A549 (cell line): ENCODE measurements around the gene OMG. TPM values are rescaled to one million over a fixed set of nuclear protein-coding genes. Genes with fewer than 3 reads are reported as not detected.

ENCODE experiments used
- ATAC-seq, 2 experiments: fragments of 200-7000 bp in 1 of 2; fragments of >200 bp in 1 of 2; cut with Nextera tagmentation in 1 of 2; cut with Tn5 transposase in 1 of 2; 3 replicates each; pipeline versions ENCODE4 v1.8.0 to v1.9.1; 2018 to 2020; ENCODE audit warnings: mild to moderate bottlenecking in 1 of 2, moderate library complexity in 1 of 2
- CTCF ChIA-PET: fragments of 300-600 bp; sonication (Branson Sonifier 250); formaldehyde crosslinking; extraction: SDS; loops from one replicate; lab custom pipeline; 2021; ENCODE audit warnings: antibody characterized with exemption, inconsistent platforms; lab: Yijun Ruan, JAX
- POLR2A ChIA-PET: fragments of 350-600 bp; formaldehyde crosslinking; extraction: SDS; loops from one replicate; lab custom pipeline; 2021; ENCODE audit warnings: antibody characterized with exemption, inconsistent platforms; lab: Yijun Ruan, JAX
- DNase-seq, 2 experiments: peaks; one replicate each; pipeline versions ENCODE4 v3.0.0 to v3.0.0-alpha.2; 2011 to 2016; ENCODE audit warnings: low read depth in 1 of 2, low spot score in 1 of 2
- FAIRE-seq: peaks from 2 replicates; lab custom pipeline; 2011; peaks lifted over from hg19 to GRCh38; lab: Jason Lieb, UNC
- H3K27ac ChIP-seq, 2 experiments: fragments of >200 bp; sonication (Bioruptor Twin); formaldehyde crosslinking; 3 replicates each; pipeline ENCODE4 v1.5.1; 2016 to 2017
- H3K4me1 ChIP-seq: fragments of >200 bp; sonication (Bioruptor Twin); formaldehyde crosslinking; 3 replicates; pipeline ENCODE4 v1.6.1; 2016
- H3K4me2 ChIP-seq: fragments of >200 bp; sonication (Bioruptor Twin); formaldehyde crosslinking; 3 replicates; pipeline ENCODE4 v1.6.1; 2016
- H3K4me3 ChIP-seq: fragments of >200 bp; sonication (Bioruptor Twin); formaldehyde crosslinking; 3 replicates; pipeline ENCODE4 v1.5.1; 2016
- H3K9me3 ChIP-seq: fragments of >200 bp; sonication (Bioruptor Twin); formaldehyde crosslinking; 3 replicates; pipeline ENCODE4 v1.6.1; 2016
- BHLHE40 ChIP-seq: IDR thresholded peaks from 2 replicates; pipeline ENCODE4 v1.6.1; 2012; ENCODE audit warnings: low read depth, low read length, inconsistent platforms
- CBX8 ChIP-seq: fragments of 200-600 bp; sonication (generic); IDR thresholded peaks from 2 replicates; pipeline ENCODE4 v1.6.1; 2016
- CEBPB ChIP-seq, 2 experiments: fragments of >200 bp in 1 of 2; sonication (Bioruptor Twin) in 1 of 2; formaldehyde crosslinking in 1 of 2; IDR thresholded peaks; 2 replicates each; pipeline ENCODE4 v1.6.1; 2012 to 2016
- CHD4 ChIP-seq: fragments of 200-600 bp; sonication (generic); IDR thresholded peaks from 2 replicates; pipeline ENCODE4 v1.6.1; 2016; ENCODE audit warnings: antibody characterized with exemption, mild to moderate bottlenecking, borderline replicate concordance
- E2F6 ChIP-seq: IDR thresholded peaks from 2 replicates; pipeline ENCODE4 v1.6.1; 2012; ENCODE audit warnings: low read depth, borderline replicate concordance
- FOSB ChIP-seq: fragments of 250-450 bp; sonication (Bioruptor Pico); IDR thresholded peaks from 2 replicates; pipeline ENCODE4 v1.5.0; 2020; ENCODE audit warnings: mild to moderate bottlenecking, moderate library complexity
- GATA3 ChIP-seq: IDR thresholded peaks from 2 replicates; pipeline ENCODE4 v1.6.1; 2012; ENCODE audit warnings: borderline replicate concordance
- HDAC2 ChIP-seq: fragments of 200-600 bp; sonication (generic); IDR thresholded peaks from 2 replicates; pipeline ENCODE4 v1.6.1; 2016
- HES2 ChIP-seq: fragments of >200 bp; sonication (Bioruptor Twin); formaldehyde crosslinking; IDR thresholded peaks from 2 replicates; pipeline ENCODE4 v1.6.1; 2016
- HOXB13 ChIP-seq: fragments of 250-450 bp; sonication (Bioruptor Pico); IDR thresholded peaks from 2 replicates; pipeline ENCODE4 v1.5.0; 2020; ENCODE audit warnings: low read depth, mild to moderate bottlenecking, moderate library complexity
- KDM1A ChIP-seq: fragments of 200-600 bp; sonication (generic); IDR thresholded peaks from 2 replicates; pipeline ENCODE4 v1.6.1; 2016; ENCODE audit warnings: low read depth, mild to moderate bottlenecking
- MAFK ChIP-seq: fragments of 450-650 bp; IDR thresholded peaks from 2 replicates; pipeline ENCODE4 v1.6.1; 2014; ENCODE audit not compliant: partially characterized antibody
- NPAS2 ChIP-seq: fragments of 250-450 bp; sonication (Bioruptor Pico); IDR thresholded peaks from 2 replicates; pipeline ENCODE4 v1.8.0; 2022; ENCODE audit warnings: mild to moderate bottlenecking, moderate library complexity, borderline replicate concordance
- RCOR1 ChIP-seq: fragments of 150-350 bp; IDR thresholded peaks from 2 replicates; pipeline ENCODE4 v1.6.1; 2014; ENCODE audit warnings: antibody characterized with exemption, low read length, low read depth
- SMC3 ChIP-seq: fragments of >200 bp; sonication (Bioruptor Twin); formaldehyde crosslinking; IDR thresholded peaks from 3 replicates; pipeline ENCODE4 v1.6.1; 2018; ENCODE audit warnings: inconsistent platforms
- TP53 ChIP-seq: fragments of 250-450 bp; sonication (Bioruptor Pico); IDR thresholded peaks from 2 replicates; pipeline ENCODE4 v1.5.0; 2021; ENCODE audit warnings: mild to moderate bottlenecking, moderate library complexity
- ZSCAN20 ChIP-seq: fragments of 250-450 bp; sonication (Bioruptor Pico); IDR thresholded peaks from 2 replicates; pipeline ENCODE4 v1.8.0; 2022; ENCODE audit warnings: mild to moderate bottlenecking, moderate library complexity
- WGBS: methylation state at CpG from one replicate; pipeline ENCODE4 v1.1.6; 2017; ENCODE audit errors: missing lambda C conversion rate; 5-methylcytosine and 5-hydroxymethylcytosine counted together
- polyA plus RNA-seq, 4 experiments: library from polyadenylated mRNA; depleted of rRNA in 3 of 4; stranded (reverse); fragments of >200 nt; fragmentation: RNase III in 1 of 4; extraction: RNeasy Plus Mini Kit Qiagen cat#74134 plus additional on column Dnase treatment in 1 of 4; gene quantifications; 2 replicates in 3 of 4; 3 replicates in 1 of 4; pipeline ENCODE4 v1.2.3, GENCODE V29; 2011 to 2017
- TF ChIP-seq, protein P1 (sequence below): IDR thresholded peaks from 2 replicates; pipeline ENCODE4 v1.6.1; 2012
- TF ChIP-seq, protein P2 (sequence below): fragments of >200 bp; sonication (Bioruptor Twin); formaldehyde crosslinking; IDR thresholded peaks from 3 replicates; pipeline ENCODE4 v1.5.1; 2016
- TF ChIP-seq, protein P3 (sequence below): fragments of 200-600 bp; sonication (generic); IDR thresholded peaks from 2 replicates; pipeline ENCODE4 v1.6.1; 2016; ENCODE audit warnings: antibody characterized with exemption, mild to moderate bottlenecking, moderate library complexity

The OMG gene
- polyA plus RNA-seq, 2 of the 4 experiments (the other 2 are of a cell fraction), result not detected

DNA sequence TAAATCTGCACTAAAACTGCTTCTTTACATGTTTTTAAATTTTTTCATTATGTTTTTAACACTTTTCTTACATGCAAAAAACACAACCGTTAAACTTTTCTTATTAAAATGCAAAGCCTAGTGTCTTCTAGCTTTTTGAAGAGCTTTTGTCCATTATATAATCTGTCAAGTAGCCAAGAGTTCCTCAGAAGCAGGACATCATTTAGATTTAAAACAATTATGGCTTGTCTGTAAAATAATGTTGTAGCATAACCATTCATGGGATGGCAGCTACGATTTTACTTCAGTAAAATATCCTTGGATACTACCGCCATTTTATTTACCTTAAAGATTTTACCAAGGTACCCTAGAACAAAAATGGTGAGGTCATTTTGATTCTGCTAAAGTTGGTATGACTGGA lies 2.8 kb downstream of the OMG start:
- Histone ChIP-seq H3K4me1 (peaks cover 3% of the 10 kb centered on the region; the same call in 1 of the 3 replicates), H3K4me2 (no peak overlapping the region)
- ATAC-seq (no peak), FAIRE-seq (no peak)
- CTCF ChIA-PET, result interaction anchor here (0.5 to 1.2 kb wide), 3 partner anchors 25 to 548 kb away, joined by 3 read pairs; no protein-coding TSS in a partner anchor
- WGBS, result 87% methylated on average over 3 of the region's 3 CpGs
- TF ChIP-seq CEBPB (IDR thresholded peaks at IDR 0.05), result no peak
- TF ChIP-seq, all 56 proteins: peak for 0
- Histone ChIP-seq H3K27ac (no peak overlapping the region), H3K4me3 (no peak overlapping the region), H3K9me3 (no peaks in the 10 kb centered on the region)
- no peak for DNase-seq
- POLR2A ChIA-PET, result no interaction called here

- H3K4me3 ChIP-seq, result no peak overlapping the region
- ATAC-seq, result no peak
- H3K9me3 ChIP-seq, result no peaks in the 10 kb centered on the region
- no peak for DNase-seq
- 0 out of 3 replicates have a peak, but pooled peaks cover 3% of the 10 kb centered on the region for H3K4me1 ChIP-seq
- FAIRE-seq, result peak; percentile 68
- CTCF ChIA-PET, result interaction anchor here (0.5 kb wide), 1 partner anchor 26 kb away, joined by 3 read pairs; no protein-coding TSS in a partner anchor
- whole genome bisulfite sequencing, result 92% methylated on average over 2 of the region's 2 CpGs
- H3K27ac ChIP-seq, result no peak overlapping the region
- TF ChIP-seq ZSCAN20 (CRISPR knock-in tag), result no peak
- no peak for TF ChIP-seq KDM1A
- TF ChIP-seq RCOR1, result no peak
- TF ChIP-seq TP53, result no peak
- TF ChIP-seq CHD4, result no peak
- TF ChIP-seq, protein P1, sequence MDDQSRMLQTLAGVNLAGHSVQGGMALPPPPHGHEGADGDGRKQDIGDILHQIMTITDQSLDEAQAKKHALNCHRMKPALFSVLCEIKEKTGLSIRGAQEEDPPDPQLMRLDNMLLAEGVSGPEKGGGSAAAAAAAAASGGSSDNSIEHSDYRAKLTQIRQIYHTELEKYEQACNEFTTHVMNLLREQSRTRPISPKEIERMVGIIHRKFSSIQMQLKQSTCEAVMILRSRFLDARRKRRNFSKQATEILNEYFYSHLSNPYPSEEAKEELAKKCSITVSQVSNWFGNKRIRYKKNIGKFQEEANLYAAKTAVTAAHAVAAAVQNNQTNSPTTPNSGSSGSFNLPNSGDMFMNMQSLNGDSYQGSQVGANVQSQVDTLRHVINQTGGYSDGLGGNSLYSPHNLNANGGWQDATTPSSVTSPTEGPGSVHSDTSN, result no peak
- no peak for TF ChIP-seq CEBPB (IDR thresholded peaks at IDR 0.05)
- TF ChIP-seq E2F6, result no peak
- no peak for TF ChIP-seq HDAC2
- TF ChIP-seq BHLHE40, result no peak
- no peak for TF ChIP-seq SMC3
- TF ChIP-seq, protein P2, sequence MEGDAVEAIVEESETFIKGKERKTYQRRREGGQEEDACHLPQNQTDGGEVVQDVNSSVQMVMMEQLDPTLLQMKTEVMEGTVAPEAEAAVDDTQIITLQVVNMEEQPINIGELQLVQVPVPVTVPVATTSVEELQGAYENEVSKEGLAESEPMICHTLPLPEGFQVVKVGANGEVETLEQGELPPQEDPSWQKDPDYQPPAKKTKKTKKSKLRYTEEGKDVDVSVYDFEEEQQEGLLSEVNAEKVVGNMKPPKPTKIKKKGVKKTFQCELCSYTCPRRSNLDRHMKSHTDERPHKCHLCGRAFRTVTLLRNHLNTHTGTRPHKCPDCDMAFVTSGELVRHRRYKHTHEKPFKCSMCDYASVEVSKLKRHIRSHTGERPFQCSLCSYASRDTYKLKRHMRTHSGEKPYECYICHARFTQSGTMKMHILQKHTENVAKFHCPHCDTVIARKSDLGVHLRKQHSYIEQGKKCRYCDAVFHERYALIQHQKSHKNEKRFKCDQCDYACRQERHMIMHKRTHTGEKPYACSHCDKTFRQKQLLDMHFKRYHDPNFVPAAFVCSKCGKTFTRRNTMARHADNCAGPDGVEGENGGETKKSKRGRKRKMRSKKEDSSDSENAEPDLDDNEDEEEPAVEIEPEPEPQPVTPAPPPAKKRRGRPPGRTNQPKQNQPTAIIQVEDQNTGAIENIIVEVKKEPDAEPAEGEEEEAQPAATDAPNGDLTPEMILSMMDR, result no peak
- no peak for TF ChIP-seq HES2
- TF ChIP-seq GATA3, result no peak
- TF ChIP-seq CBX8, result no peak
- no peak for TF ChIP-seq NPAS2 (CRISPR knock-in tag)
- H3K4me2 ChIP-seq, result no peak overlapping the region
- POLR2A ChIA-PET, result interaction anchor here (0.6 kb wide), 1 partner anchor 11 kb away, joined by 5 read pairs; no protein-coding TSS in a partner anchor
Observed at GRCh38 chr17:31293581-31293980, 3.5 kb downstream of the OMG start.

- CTCF ChIA-PET, result no interaction called here
- Histone ChIP-seq H3K9me3 (no peaks in the 10 kb centered on the region), H3K4me2 (no peak overlapping the region), H3K4me3 (no peak overlapping the region), H3K4me1 (0 out of 3 replicates have a peak, but pooled peaks cover 3% of the 10 kb centered on the region), H3K27ac (no peak overlapping the region)
- FAIRE-seq (no peak), ATAC-seq (no peak), DNase-seq (no peak)
- POLR2A ChIA-PET, result no interaction called here
- TF ChIP-seq FOSB (CRISPR knock-in tag) (no peak), RCOR1 (no peak), MAFK (no peak), SMC3 (no peak), HOXB13 (CRISPR knock-in tag) (no peak)
- TF ChIP-seq, protein P3, sequence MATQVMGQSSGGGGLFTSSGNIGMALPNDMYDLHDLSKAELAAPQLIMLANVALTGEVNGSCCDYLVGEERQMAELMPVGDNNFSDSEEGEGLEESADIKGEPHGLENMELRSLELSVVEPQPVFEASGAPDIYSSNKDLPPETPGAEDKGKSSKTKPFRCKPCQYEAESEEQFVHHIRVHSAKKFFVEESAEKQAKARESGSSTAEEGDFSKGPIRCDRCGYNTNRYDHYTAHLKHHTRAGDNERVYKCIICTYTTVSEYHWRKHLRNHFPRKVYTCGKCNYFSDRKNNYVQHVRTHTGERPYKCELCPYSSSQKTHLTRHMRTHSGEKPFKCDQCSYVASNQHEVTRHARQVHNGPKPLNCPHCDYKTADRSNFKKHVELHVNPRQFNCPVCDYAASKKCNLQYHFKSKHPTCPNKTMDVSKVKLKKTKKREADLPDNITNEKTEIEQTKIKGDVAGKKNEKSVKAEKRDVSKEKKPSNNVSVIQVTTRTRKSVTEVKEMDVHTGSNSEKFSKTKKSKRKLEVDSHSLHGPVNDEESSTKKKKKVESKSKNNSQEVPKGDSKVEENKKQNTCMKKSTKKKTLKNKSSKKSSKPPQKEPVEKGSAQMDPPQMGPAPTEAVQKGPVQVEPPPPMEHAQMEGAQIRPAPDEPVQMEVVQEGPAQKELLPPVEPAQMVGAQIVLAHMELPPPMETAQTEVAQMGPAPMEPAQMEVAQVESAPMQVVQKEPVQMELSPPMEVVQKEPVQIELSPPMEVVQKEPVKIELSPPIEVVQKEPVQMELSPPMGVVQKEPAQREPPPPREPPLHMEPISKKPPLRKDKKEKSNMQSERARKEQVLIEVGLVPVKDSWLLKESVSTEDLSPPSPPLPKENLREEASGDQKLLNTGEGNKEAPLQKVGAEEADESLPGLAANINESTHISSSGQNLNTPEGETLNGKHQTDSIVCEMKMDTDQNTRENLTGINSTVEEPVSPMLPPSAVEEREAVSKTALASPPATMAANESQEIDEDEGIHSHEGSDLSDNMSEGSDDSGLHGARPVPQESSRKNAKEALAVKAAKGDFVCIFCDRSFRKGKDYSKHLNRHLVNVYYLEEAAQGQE, result no peak
Observed at GRCh38 chr17:31291820-31292219, 5.2 kb downstream of the OMG start.
